GM20000 (cell line): ENCODE data around the gene KCTD20.
A peak's percentile ranks its signal among the peaks of the same experiment; 100 is the strongest.
"Not testable (repeated sequence)": the region's sequence is repeated elsewhere in the genome, so short reads cannot be mapped to it uniquely, and the experiment has no call there.

Experiments
- DNase-seq: peaks from one replicate; pipeline ENCODE4 v3.0.0; 2012; ENCODE audit warnings: low spot score
- TF ChIP-seq, protein P1 (sequence below): IDR thresholded peaks from 2 replicates; pipeline ENCODE4 v1.5.1; 2012; ENCODE audit warnings: mild to moderate bottlenecking, control low read depth; ENCODE audit errors: extremely low read depth, missing control alignments

Gene KCTD20

DNA sequence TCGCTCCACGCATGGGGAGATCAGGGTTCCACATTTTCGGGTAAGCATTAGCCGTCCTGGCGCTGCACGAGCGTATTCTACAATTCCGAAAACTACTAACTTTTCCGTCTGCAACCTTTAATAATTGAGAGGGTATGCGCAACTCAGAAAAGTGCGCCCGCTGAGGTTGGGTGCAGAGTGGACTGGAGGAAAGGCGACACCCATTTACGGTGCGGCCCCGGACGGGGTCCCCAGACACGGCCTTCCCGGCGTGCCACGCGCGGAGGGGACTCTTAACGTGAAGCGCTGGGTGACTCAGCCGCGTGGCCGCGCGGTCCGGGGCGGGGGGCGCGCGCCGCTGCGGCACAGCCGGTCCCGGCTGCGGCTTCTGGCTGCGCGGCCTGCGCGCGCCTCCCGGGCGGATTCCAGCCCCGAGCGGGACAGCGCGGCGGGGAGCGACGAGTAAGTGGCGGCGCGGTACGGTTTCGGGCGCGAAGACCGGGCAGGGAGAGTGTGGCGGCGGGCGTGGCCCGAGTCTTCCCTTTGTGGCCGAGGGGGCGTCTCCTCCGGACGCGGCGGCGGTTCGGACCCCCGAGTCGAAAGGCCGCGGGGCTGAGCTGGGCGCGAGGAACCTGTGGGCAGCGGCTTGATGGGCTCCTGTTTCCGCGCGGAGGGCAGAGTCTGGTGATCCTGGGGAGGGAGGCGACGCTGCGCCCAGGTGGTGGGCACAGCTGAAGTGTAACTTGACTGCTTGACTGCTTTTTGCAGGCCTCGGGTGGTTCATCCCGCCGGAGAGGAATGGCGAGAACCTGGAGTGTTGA lies at the start of gene KCTD20, which contains the start of gene PXT1:
Gene KCTD20, plus strand, starts transcription at position 330 of the 800 bp plus-strand sequence. CDS start 27,098 bp downstream, outside the sequence.
Gene PXT1, minus strand, starts transcription at position 184 of the 800 bp plus-strand sequence. CDS start 16,772 bp downstream, outside the sequence.
- DNase-seq, result peak; percentile 94
- TF ChIP-seq, protein P1, sequence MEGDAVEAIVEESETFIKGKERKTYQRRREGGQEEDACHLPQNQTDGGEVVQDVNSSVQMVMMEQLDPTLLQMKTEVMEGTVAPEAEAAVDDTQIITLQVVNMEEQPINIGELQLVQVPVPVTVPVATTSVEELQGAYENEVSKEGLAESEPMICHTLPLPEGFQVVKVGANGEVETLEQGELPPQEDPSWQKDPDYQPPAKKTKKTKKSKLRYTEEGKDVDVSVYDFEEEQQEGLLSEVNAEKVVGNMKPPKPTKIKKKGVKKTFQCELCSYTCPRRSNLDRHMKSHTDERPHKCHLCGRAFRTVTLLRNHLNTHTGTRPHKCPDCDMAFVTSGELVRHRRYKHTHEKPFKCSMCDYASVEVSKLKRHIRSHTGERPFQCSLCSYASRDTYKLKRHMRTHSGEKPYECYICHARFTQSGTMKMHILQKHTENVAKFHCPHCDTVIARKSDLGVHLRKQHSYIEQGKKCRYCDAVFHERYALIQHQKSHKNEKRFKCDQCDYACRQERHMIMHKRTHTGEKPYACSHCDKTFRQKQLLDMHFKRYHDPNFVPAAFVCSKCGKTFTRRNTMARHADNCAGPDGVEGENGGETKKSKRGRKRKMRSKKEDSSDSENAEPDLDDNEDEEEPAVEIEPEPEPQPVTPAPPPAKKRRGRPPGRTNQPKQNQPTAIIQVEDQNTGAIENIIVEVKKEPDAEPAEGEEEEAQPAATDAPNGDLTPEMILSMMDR, result no peak

DNA sequence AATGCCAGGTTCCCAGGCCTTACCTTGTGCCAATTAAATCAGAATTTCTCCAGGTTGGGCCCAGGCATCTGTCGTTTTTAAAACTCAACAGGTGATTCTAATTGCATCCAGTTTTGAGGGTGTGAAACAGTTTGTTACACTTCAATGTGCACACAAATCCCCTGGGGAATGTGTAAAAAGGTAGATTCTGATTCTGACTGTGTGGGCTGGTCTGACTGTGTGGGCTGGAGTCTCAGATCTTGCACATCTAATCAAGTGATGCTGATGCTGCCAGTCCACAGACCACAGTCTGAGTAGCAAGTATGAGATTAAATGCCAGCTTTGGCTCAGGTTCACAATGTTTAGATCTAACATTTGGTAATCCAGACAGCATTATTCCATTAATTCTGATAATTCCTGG lies 42.8 kb upstream of the KCTD20 start:
- TF ChIP-seq, protein P1, result no peak
- DNase-seq, result no peak

DNA sequence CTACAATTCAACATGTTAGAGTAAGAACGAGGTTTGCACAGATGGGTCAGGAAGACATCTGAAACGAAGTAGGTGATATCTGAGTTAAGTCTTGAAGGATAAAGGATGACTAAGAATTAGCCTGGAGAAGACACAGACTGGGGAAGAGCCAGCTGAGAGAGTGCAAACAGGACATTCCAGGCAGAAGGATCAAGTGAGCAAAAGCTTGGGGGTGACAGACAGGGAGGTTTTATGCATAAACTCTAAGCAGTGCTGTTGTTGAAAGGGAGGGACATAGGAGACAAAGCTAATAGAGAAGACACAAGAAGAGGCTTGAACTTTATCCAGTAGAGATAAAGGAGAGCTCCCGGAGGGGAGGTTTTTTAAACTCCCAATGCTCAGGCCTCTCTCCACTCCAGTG lies 40.3 kb upstream of the KCTD20 start:
- DNase-seq, result no peak
- TF ChIP-seq, protein P1, result no peak

DNA sequence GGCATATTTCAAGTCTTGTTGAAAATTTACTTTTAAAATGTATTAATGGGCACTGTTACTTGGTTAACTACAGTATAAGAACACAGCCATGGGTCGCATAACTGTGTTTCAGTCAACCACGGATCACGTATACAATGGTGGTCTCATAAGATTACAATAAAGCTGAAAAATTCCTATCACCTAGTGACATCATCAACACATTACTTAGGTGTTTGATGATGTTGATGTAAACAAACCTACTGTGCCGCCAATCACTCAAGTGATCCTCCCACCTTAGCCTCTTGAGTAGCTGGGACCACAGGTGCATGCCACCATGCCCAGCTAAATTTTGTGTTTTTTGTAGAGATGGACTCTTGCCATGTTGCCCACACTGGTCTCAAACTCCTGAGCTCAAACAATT lies 38.6 kb upstream of the KCTD20 start:
- no peak for DNase-seq
- TF ChIP-seq, protein P1, result no peak

DNA sequence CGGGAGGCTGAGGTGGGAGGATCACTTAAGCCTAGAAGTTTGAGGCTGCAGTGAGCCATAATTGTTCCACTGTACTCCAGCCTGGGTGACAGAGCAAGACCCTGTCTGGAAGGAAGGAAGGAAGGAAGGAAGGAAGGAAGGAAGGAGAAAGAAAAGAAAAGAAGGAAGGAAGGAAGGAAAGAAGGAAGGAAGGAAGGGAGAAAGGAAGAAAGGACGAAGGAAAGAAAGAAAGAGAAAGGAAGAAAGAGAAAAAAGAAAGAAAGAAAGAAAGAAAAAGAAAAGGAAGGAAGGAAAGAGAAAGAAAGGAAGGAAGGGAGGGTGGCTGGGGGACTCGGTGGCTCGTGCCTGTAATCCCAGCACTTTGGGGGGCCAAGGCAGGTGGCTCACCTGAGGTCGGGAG lies 33.1 kb upstream of the KCTD20 start:
- DNase-seq, result not testable (repeated sequence)

DNA sequence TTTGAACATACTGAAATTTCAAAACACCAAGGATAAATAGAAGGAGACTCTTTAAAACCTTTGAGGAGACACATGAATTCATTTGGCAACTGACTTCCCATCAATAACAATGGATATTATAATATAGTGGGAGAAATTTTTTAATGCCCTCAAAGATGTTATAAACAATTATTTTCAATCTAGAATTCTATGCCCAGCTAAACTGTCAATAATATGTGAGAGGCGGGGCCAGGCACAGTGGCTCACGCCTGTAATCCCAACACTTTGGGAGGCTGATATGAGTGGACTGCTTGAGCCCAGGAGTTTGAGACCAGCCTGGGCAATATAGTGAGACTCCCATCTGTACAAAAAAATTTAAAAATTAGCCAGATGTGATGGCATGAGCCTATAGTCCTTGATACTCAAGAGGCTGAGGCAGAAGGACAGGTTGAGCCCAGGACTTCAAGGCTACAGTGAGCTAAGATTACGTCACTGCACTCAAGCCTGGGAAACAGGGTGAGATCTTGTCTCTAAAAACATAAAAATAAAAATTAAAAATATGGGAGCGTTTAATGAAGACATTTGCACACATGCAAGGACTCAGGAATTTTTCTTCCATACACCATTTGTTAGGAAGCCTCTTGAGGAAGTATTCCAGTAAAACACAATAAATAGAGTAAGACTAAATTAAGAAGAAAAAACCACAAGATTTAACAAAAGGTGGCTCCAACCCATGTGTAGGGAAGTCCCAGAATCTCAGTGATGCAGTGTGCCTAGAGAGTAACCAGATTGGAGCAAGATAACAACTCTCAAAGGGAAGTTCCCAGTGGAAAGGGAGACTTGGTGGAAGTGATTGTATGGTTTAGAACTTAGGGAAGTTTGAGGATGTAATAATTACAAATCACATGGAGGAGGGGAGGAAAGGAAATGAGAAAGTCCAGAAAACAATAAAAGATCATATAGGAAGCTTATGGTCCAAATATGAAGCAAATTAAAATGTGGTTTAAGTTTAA lies 29.0 kb upstream of the KCTD20 start:
- TF ChIP-seq, protein P1, result no peak
- DNase-seq, result no peak

DNA sequence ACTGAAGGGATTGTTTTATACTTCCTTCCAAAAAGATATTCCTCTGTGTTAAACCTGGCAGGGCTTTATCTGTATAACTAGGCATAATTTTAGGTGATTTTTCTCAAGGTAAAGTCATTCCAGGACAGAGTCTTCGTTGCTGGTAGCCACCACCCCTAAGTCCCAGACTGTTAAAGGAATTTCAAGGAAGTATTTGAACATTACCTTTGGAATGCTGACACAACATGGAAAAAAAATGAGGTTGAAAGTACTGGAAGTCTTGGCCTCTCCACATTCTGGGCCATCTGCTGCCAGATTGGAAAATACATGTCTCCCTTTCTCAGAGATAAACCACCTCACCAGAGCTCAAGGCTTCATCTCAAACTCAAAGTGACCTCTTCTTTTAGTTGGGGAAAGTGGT lies 28.3 kb upstream of the KCTD20 start:
- TF ChIP-seq, protein P1, result no peak

More for the DNA sequence above, 28.3 kb upstream of the KCTD20 start:
- DNase-seq, result no peak
